GM23338 (cell line): ENCODE results near the gene CCDC91.

Source experiments
- NANOG ChIP-seq: IDR thresholded peaks from 2 replicates; pipeline ENCODE4 v1.6.1; 2016; ENCODE audit warnings: antibody characterized with exemption, borderline replicate concordance
- POLR2AphosphoS5 ChIP-seq: IDR thresholded peaks from 2 replicates; pipeline ENCODE4 v1.6.1; 2016; ENCODE audit warnings: antibody characterized with exemption, low read depth
- TF ChIP-seq, protein P1 (sequence below), 2 experiments: fragments of 200-600 bp in 1 of 2; sonication (generic) in 1 of 2; conservative IDR thresholded peaks; 2 replicates each; pipeline versions ENCODE4 v1.5.1 to v1.6.1; 2016 to 2017; ENCODE audit warnings: antibody characterized with exemption in 2 of 2, low read depth in 2 of 2, mild to moderate bottlenecking in 2 of 2, moderate library complexity in 1 of 2

DNA sequence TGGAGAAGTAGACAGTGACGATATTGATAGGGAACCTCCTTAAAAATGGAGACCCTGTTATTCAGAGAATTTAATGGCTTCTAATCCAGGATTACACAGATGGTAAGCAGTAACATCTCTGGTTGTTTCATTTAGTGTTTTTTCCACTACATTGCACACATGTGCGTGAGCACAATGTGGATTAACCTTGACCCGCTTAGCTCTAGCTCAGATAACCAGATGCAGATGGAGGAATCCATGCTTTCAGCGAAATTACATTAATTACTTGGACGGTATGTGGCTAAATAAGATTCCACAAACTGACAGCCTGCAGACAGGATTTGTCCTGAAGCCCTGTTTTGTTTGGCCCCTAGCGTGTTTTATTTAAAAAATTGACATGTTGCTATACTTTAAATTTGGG, 378.4 kb downstream of the CCDC91 start:
- TF ChIP-seq NANOG (no peak), POLR2AphosphoS5 (no peak)
- TF ChIP-seq, protein P1, sequence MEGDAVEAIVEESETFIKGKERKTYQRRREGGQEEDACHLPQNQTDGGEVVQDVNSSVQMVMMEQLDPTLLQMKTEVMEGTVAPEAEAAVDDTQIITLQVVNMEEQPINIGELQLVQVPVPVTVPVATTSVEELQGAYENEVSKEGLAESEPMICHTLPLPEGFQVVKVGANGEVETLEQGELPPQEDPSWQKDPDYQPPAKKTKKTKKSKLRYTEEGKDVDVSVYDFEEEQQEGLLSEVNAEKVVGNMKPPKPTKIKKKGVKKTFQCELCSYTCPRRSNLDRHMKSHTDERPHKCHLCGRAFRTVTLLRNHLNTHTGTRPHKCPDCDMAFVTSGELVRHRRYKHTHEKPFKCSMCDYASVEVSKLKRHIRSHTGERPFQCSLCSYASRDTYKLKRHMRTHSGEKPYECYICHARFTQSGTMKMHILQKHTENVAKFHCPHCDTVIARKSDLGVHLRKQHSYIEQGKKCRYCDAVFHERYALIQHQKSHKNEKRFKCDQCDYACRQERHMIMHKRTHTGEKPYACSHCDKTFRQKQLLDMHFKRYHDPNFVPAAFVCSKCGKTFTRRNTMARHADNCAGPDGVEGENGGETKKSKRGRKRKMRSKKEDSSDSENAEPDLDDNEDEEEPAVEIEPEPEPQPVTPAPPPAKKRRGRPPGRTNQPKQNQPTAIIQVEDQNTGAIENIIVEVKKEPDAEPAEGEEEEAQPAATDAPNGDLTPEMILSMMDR (conservative IDR thresholded peaks at IDR 0.05; ENCODE audit: low read depth in 2 of 2), result no peak
